PC-9 (cell line): Measurements from ENCODE around the gene NUP153. TPM values are rescaled to one million over a fixed set of nuclear protein-coding genes. Genes with fewer than 3 reads are reported as not detected.

Source experiments
- BruUV-seq: library from RNA; stranded (reverse); fragments of 400-500 nt; replicated peaks from 2 replicates; lab custom pipeline; 2021; lab: Mats Ljungman, UMichigan
- CTCF ChIA-PET: fragments of 300-600 bp; sonication (Branson Sonifier 250); formaldehyde crosslinking; loops from one replicate; lab custom pipeline; 2022; ENCODE audit warnings: antibody characterized with exemption; lab: Charles Lee
- POLR2A ChIA-PET: fragments of 300-600 bp; sonication (Branson Sonifier 250); formaldehyde crosslinking; loops from one replicate; lab custom pipeline; 2022; ENCODE audit warnings: antibody characterized with exemption; ENCODE audit not compliant: unreplicated experiment; lab: Charles Lee
- DNase-seq, 2 experiments: peaks; one replicate each; pipeline versions ENCODE4 v3.0.0 to v3.0.0-alpha.2; 2015 to 2022; ENCODE audit warnings: mixed read lengths in 1 of 2
- H2AFZ ChIP-seq: fragments of 200-600 bp; sonication (generic); 2 replicates; pipeline ENCODE4 v1.8.1; 2017; ENCODE audit warnings: antibody characterized with exemption
- H3F3A ChIP-seq: fragments of 200-600 bp; sonication (generic); 2 replicates; pipeline ENCODE4 v1.8.1; 2017; ENCODE audit warnings: antibody characterized with exemption, mild to moderate bottlenecking, low read depth; ENCODE audit not compliant: insufficient read depth
- H3K27ac ChIP-seq: fragments of 200-600 bp; sonication (generic); 2 replicates; pipeline ENCODE4 v1.6.1; 2016; ENCODE audit warnings: mixed run types
- H3K27me3 ChIP-seq: fragments of 200-600 bp; sonication (generic); 2 replicates; pipeline ENCODE4 v1.6.1; 2016; ENCODE audit warnings: low read depth, mixed run types; ENCODE audit not compliant: insufficient read depth
- H3K36me3 ChIP-seq: fragments of 200-600 bp; sonication (generic); 2 replicates; pipeline ENCODE4 v1.6.1; 2016; ENCODE audit warnings: low read depth, mixed run types
- H3K4me1 ChIP-seq: fragments of 200-600 bp; sonication (generic); replicated peaks from 2 replicates; pipeline ENCODE4 v1.6.1; 2016; ENCODE audit warnings: mixed run types; ENCODE audit not compliant: insufficient read depth
- H3K4me2 ChIP-seq: fragments of 200-600 bp; sonication (generic); 2 replicates; pipeline ENCODE4 v1.6.1; 2017; ENCODE audit warnings: mixed run types
- H3K4me3 ChIP-seq: fragments of 200-600 bp; sonication (generic); 2 replicates; pipeline ENCODE4 v1.6.1; 2016; ENCODE audit warnings: mixed run types
- H3K79me2 ChIP-seq: fragments of 200-600 bp; sonication (generic); 2 replicates; pipeline ENCODE4 v1.6.1; 2017; ENCODE audit warnings: low read depth, mixed run types
- H3K9me2 ChIP-seq: fragments of 200-600 bp; sonication (generic); 2 replicates; pipeline ENCODE4 v1.8.1; 2017; ENCODE audit warnings: mild to moderate bottlenecking; ENCODE audit not compliant: insufficient read depth
- H3K9me3 ChIP-seq: fragments of 200-600 bp; sonication (generic); 2 replicates; pipeline ENCODE4 v1.8.1; 2016; ENCODE audit warnings: low read depth; ENCODE audit not compliant: insufficient read depth
- H4K20me1 ChIP-seq: fragments of 200-600 bp; sonication (generic); 2 replicates; pipeline ENCODE4 v1.8.1; 2017; ENCODE audit not compliant: insufficient read depth
- CTCF ChIP-seq: fragments of 200-600 bp; sonication (generic); conservative IDR thresholded peaks from 2 replicates; pipeline ENCODE4 v1.6.1; 2017; ENCODE audit warnings: mixed run types, antibody characterized with exemption, mild to moderate bottlenecking, moderate library complexity
- EZH2 ChIP-seq: fragments of 200-600 bp; sonication (generic); IDR thresholded peaks from 2 replicates; pipeline ENCODE4 v1.8.0; 2017; ENCODE audit warnings: antibody characterized with exemption, low read depth
- intact Hi-C: fragments of 100-400 bp; cut with micrococcal nuclease; formaldehyde crosslinking; loops from one replicate; pipeline ENCODE4 v1.10.0; 2022; ENCODE audit not compliant: unreplicated experiment
- total RNA-seq: library from RNA; stranded (reverse); gene quantifications from 2 replicates; pipeline ENCODE4 v1.2.3, GENCODE V29; 2021

NUP153 gene
- total RNA-seq, 1 experiment from 2014 or later, result 74.1 TPM

GRCh38 chr6:17610835-17611234 lies 95.9 kb downstream of the NUP153 start:
- Histone ChIP-seq H3F3A (peaks cover 56% of the 10 kb centered on the region), H3K9me2 (no peaks in the 10 kb centered on the region), H3K9me3 (no peaks in the 10 kb centered on the region), H2AFZ (no peak overlapping the region), H3K27ac (no peak overlapping the region), H3K4me1 (no peaks in the 10 kb centered on the region), H3K27me3 (no peaks in the 10 kb centered on the region), H3K36me3 (0 out of 2 replicates have a peak, but pooled peaks cover 3% of the 10 kb centered on the region), H3K4me3 (no peak overlapping the region), H4K20me1 (peaks cover 12% of the 10 kb centered on the region; the same call in 1 of the 2 replicates), H3K79me2 (no peaks in the 10 kb centered on the region), H3K4me2 (no peak overlapping the region)
- BruUV-seq, result no TSS peak
- intact Hi-C loops, result no loop called here
- no peak for DNase-seq
- TF ChIP-seq CTCF (no peak), EZH2 (no peak)
- ChIA-PET CTCF (interaction anchor here (0.6 kb wide), 1 partner anchor 11 kb away, joined by 16 read pairs; the partner anchor contains the start of gene FAM8A1), POLR2A (no interaction called here)

- H3K9me3 ChIP-seq, result no peaks in the 10 kb centered on the region
- POLR2A ChIA-PET, result no interaction called here
- H3K4me3 ChIP-seq, result no peak overlapping the region
- H3K9me2 ChIP-seq, result no peaks in the 10 kb centered on the region
- intact Hi-C loops, result no loop called here
- BruUV-seq, result no TSS peak
- H3K27ac ChIP-seq, result no peak overlapping the region
- no peaks in the 10 kb centered on the region for H4K20me1 ChIP-seq
- H2AFZ ChIP-seq, result no peak overlapping the region
- H3K4me1 ChIP-seq, result peaks cover 6% of the 10 kb centered on the region; the same call in 1 of the 2 replicates
- no peaks in the 10 kb centered on the region for H3K36me3 ChIP-seq
- no peaks in the 10 kb centered on the region for H3K79me2 ChIP-seq
- H3K27me3 ChIP-seq, result no peaks in the 10 kb centered on the region
- TF ChIP-seq EZH2, result no peak
- no peak for TF ChIP-seq CTCF
- CTCF ChIA-PET, result no interaction called here
- no peak overlapping the region for H3K4me2 ChIP-seq
- H3F3A ChIP-seq, result peaks cover 26% of the 10 kb centered on the region
- no peak for DNase-seq
These were observed 100.1 kb downstream of the NUP153 start for GRCh38 chr6:17606606-17607005.

- POLR2A ChIA-PET, result interaction anchor here (0.6 kb wide), 1 partner anchor 522 kb away, joined by 3 read pairs; no protein-coding TSS in a partner anchor
- Histone ChIP-seq H3K4me1 (peaks cover 11% of the 10 kb centered on the region; the same call in 1 of the 2 replicates), H3K27me3 (no peaks in the 10 kb centered on the region), H3K79me2 (no peaks in the 10 kb centered on the region), H3K4me3 (no peak overlapping the region), H3K9me2 (no peaks in the 10 kb centered on the region), H4K20me1 (no peaks in the 10 kb centered on the region), H3F3A (peaks cover 10% of the 10 kb centered on the region), H3K36me3 (no peaks in the 10 kb centered on the region), H3K4me2 (no peak overlapping the region), H3K9me3 (no peaks in the 10 kb centered on the region), H2AFZ (no peak overlapping the region), H3K27ac (no peak overlapping the region)
- CTCF ChIA-PET, result interaction anchor here (0.5 to 0.7 kb wide), 3 partner anchors 14 to 678 kb away, joined by 3 to 6 read pairs (median 3); no protein-coding TSS in a partner anchor
- no TSS peak for BruUV-seq
- no peak for TF ChIP-seq CTCF
- intact Hi-C loops, result no loop called here
- no peak for DNase-seq
These were observed 103.8 kb downstream of the NUP153 start for GRCh38 chr6:17602888-17603287.
